K562 (cell line): ENCODE measurements around the gene RNF151. TPM values are rescaled to one million over a fixed set of nuclear protein-coding genes. Genes with fewer than 3 reads are reported as not detected.
A peak's percentile ranks its signal among the peaks of the same experiment; 100 is the strongest.

Source experiments
- ARID3B ChIP-seq: fragments of 250-450 bp; sonication (Bioruptor Pico); IDR thresholded peaks from 2 replicates; pipeline ENCODE4 v1.4.0; 2020; ENCODE audit warnings: borderline replicate concordance
- KHSRP ChIP-seq: fragments of 450-650 bp; IDR thresholded peaks from 2 replicates; pipeline ENCODE4 v1.6.1; 2017
- MEF2A ChIP-seq: IDR thresholded peaks from 2 replicates; pipeline ENCODE4 v1.6.1; 2011; ENCODE audit warnings: low read depth, mild to moderate bottlenecking, low read length, moderate library complexity; ENCODE audit not compliant: control insufficient read depth
- NFXL1 ChIP-seq: fragments of 450-650 bp; formaldehyde crosslinking; IDR thresholded peaks from 2 replicates; pipeline ENCODE4 v1.4.0; 2021; ENCODE audit warnings: mild to moderate bottlenecking
- PTBP1 ChIP-seq: fragments of 200-400 bp; formaldehyde crosslinking; IDR thresholded peaks from 2 replicates; pipeline ENCODE4 v1.6.1; 2017; ENCODE audit warnings: low read depth, low read length
- SRSF1 ChIP-seq: fragments of 200-400 bp; formaldehyde crosslinking; IDR thresholded peaks from 2 replicates; pipeline ENCODE4 v1.6.1; 2017; ENCODE audit warnings: mild to moderate bottlenecking, low read depth, low read length, moderate library complexity
- STAT6 ChIP-seq: sonication (generic); formaldehyde crosslinking; IDR thresholded peaks from 2 replicates; pipeline ENCODE4 v1.8.1; 2023; ENCODE audit warnings: mild to moderate bottlenecking, missing genetic modification reagents
- VEZF1 ChIP-seq: fragments of 200-800 bp; sonication (Bioruptor generic); IDR thresholded peaks from 2 replicates; pipeline ENCODE4 v1.6.1; 2017; ENCODE audit warnings: missing genetic modification characterization, missing compliant biosample characterization
- ZNF133 ChIP-seq: fragments of 250-450 bp; sonication (Bioruptor Pico); IDR thresholded peaks from 2 replicates; pipeline ENCODE4 v1.4.0; 2020; ENCODE audit warnings: mild to moderate bottlenecking
- ZNF175 ChIP-seq: fragments of 200-800 bp; sonication (Bioruptor generic); IDR thresholded peaks from 2 replicates; pipeline ENCODE4 v1.6.1; 2016; ENCODE audit warnings: low read depth, mild to moderate bottlenecking, missing genetic modification characterization, missing compliant biosample characterization
- ZNF277 ChIP-seq: fragments of 250-450 bp; sonication (Bioruptor Pico); IDR thresholded peaks from 2 replicates; pipeline ENCODE4 v1.8.0; 2022; ENCODE audit warnings: inconsistent platforms, mild to moderate bottlenecking, moderate library complexity, borderline replicate concordance
- ZNF408 ChIP-seq: fragments of 250-450 bp; sonication (Bioruptor Pico); IDR thresholded peaks from 2 replicates; pipeline ENCODE4 v1.4.0; 2020; ENCODE audit warnings: low read depth, mild to moderate bottlenecking, moderate library complexity
- ZNF780A ChIP-seq: fragments of 250-450 bp; sonication (Bioruptor Pico); IDR thresholded peaks from 2 replicates; pipeline ENCODE4 v1.5.0; 2021; ENCODE audit warnings: mild to moderate bottlenecking
- polyA plus RNA-seq, 8 experiments: library from polyadenylated mRNA; depleted of rRNA in 4 of 8; stranded (reverse) in 5 of 8; unstranded in 3 of 8; fragments of >200 nt; fragmentation: Nextera tagmentation in 2 of 8; fragmentation: Illumina TruSeq in 1 of 8; extraction: Ambion mirVana in 2 of 8; extraction: Trizol in 1 of 8; gene quantifications; 2 replicates each; pipeline versions ENCODE4 v1.2.1 to v1.2.3, GENCODE V29; 2011 to 2014; ENCODE audit warnings: inconsistent platforms in 1 of 8, missing spikeins in 1 of 8
- total RNA-seq, 7 experiments: library from RNA; depleted of rRNA in 6 of 7; stranded (reverse); fragments of >200 nt in 6 of 7; fragmentation: Illumina TruSeq in 2 of 7; extraction: Trizol in 2 of 7; gene quantifications; 2 replicates each; pipeline versions ENCODE4 v1.2.1 to v1.2.3, GENCODE V29; 2011 to 2021; ENCODE audit warnings: low replicate concordance in 1 of 7
- TF ChIP-seq, protein P1 (sequence below): IDR thresholded peaks from 2 replicates; pipeline ENCODE4 v1.6.1; 2011; ENCODE audit warnings: borderline replicate concordance, low read depth, mild to moderate bottlenecking, moderate library complexity, low read length; ENCODE audit not compliant: insufficient read depth, poor library complexity, severe bottlenecking
- TF ChIP-seq, protein P2 (sequence below): sonication (generic); formaldehyde crosslinking; IDR thresholded peaks from 2 replicates; pipeline ENCODE4 v1.8.1; 2023; ENCODE audit warnings: mild to moderate bottlenecking, missing genetic modification reagents

The RNF151 gene
- total and polyA plus RNA-seq, 9 of the 15 experiments (the other 6 are each of a cell fraction or from before 2014, with no cell fraction given), result not detected

DNA sequence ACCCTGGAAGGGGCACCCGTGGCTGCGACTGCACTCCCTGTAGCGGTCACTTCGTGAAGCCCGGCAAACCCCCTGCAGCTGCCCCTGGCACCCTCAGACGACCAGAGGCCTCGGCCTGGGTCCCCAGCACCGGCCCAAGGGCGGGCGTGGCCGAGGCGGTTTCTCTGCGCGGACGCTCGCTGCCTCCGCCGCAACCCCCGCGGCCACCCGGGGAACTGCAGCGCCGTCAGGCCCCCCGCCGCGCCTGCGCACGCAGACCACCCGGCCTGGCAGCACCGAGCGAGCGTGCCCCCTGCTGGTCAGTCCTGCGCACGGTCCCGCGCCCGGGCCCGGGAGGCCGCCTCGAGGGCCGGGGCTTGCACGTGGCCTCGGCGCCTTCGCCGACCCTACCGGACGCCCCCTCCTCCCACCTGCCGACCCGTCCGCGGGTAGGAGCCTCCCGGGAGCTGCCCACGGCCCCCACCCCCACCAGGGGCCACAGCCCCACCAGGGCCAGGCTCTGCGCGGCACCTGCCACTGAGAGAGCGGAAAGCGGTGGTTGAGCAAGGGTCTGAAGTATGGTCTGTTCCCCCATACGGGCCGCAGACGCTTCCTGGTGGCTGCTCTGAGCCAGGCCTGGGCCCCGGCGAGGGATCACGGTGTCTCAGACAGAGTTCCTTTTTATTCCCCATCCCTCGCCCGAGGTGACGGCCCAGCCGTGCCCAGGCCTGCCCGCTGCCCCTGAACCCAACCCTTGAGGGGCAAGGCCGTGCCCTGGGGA lies 36.9 kb upstream of the RNF151 start (continued):
- TF ChIP-seq ARID3B (CRISPR knock-in tag) (no peak), STAT6 (CRISPR knock-in tag) (0 out of 2 replicates have a peak, but pooled peaks have one; percentile 43), ZNF175 (CRISPR knock-in tag) (no peak), MEF2A (no peak), ZNF408 (CRISPR knock-in tag) (no peak), ZNF277 (CRISPR knock-in tag) (no peak), ZNF780A (CRISPR knock-in tag) (no peak), VEZF1 (peak; percentile 86), NFXL1 (CRISPR knock-in tag) (no peak), ZNF133 (CRISPR knock-in tag) (no peak), PTBP1 (no peak), SRSF1 (no peak), KHSRP (no peak)
- TF ChIP-seq, protein P1, sequence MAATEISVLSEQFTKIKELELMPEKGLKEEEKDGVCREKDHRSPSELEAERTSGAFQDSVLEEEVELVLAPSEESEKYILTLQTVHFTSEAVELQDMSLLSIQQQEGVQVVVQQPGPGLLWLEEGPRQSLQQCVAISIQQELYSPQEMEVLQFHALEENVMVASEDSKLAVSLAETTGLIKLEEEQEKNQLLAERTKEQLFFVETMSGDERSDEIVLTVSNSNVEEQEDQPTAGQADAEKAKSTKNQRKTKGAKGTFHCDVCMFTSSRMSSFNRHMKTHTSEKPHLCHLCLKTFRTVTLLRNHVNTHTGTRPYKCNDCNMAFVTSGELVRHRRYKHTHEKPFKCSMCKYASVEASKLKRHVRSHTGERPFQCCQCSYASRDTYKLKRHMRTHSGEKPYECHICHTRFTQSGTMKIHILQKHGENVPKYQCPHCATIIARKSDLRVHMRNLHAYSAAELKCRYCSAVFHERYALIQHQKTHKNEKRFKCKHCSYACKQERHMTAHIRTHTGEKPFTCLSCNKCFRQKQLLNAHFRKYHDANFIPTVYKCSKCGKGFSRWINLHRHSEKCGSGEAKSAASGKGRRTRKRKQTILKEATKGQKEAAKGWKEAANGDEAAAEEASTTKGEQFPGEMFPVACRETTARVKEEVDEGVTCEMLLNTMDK, result peak; percentile 58
- TF ChIP-seq, protein P2, sequence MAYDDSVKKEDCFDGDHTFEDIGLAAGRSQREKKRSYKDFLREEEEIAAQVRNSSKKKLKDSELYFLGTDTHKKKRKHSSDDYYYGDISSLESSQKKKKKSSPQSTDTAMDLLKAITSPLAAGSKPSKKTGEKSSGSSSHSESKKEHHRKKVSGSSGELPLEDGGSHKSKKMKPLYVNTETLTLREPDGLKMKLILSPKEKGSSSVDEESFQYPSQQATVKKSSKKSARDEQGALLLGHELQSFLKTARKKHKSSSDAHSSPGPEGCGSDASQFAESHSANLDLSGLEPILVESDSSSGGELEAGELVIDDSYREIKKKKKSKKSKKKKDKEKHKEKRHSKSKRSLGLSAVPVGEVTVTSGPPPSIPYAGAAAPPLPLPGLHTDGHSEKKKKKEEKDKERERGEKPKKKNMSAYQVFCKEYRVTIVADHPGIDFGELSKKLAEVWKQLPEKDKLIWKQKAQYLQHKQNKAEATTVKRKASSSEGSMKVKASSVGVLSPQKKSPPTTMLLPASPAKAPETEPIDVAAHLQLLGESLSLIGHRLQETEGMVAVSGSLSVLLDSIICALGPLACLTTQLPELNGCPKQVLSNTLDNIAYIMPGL, result peak; percentile 97
